HCEC 1CT (cell line): ENCODE results near the gene DEXI.
"Not testable (repeated sequence)": the region's sequence is repeated elsewhere in the genome, so short reads cannot be mapped to it uniquely, and the experiment has no call there.

ENCODE experiments used
- DNase-seq: peaks from one replicate; pipeline ENCODE4 v3.0.0-alpha.2; 2017

The DEXI gene

DNA sequence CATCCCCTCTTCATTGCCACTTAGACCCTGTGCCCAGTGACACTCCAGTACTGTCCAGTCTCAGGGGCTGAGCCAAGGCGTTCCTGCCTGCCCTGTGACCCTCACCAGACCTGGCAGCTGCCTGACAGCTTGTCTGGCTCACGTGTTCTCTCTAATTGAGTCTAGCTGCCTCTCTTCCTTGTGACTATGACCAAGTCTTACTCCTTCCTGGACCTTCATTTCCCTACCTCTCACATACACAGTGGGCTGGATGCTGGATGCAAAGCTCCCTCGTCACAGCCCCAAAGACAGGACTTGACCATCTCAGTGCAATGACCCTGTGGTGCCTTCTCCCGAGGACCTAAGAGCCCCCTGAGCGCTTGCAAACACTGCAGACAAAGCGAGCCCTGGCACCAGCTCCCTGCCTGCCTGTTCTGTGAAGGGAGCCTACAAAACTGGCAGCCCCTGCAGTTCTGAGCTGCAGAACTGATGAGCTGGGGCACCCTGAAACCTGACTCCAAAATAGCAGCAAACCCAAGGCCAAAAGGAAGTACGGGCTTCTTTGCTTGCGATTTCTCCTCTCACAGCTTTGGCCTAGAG lies 1.7 kb downstream of the DEXI start:
- DNase-seq: no peak

DNA sequence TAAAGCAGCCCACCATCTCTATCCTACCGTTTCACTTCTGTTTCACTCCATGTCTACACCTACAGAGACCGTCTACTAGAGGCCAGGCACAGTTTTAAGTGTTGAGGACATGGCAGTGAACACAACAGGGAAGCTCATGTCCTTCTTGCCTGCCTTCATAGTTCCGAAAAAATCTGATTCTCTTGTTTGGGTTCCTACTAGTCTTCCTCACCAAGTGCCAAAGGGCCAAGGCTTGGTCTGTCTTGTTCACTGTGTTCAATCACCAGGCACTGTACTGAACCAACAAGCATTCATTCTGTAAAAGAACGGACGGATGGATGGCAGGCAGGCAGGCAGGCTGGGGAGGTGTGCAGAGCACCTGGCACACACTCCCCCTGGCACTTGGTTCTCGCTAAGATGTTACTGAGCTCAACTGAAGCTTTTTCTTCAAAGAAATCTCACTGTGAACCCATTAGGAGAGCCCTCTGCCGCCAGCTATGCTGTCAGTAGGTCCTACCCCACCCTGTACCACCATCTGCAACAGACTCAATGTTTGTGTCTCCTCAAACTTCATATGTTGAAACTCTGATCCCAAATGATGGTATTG lies 2.5 kb downstream of the DEXI start:
- DNase-seq: no peak

DNA sequence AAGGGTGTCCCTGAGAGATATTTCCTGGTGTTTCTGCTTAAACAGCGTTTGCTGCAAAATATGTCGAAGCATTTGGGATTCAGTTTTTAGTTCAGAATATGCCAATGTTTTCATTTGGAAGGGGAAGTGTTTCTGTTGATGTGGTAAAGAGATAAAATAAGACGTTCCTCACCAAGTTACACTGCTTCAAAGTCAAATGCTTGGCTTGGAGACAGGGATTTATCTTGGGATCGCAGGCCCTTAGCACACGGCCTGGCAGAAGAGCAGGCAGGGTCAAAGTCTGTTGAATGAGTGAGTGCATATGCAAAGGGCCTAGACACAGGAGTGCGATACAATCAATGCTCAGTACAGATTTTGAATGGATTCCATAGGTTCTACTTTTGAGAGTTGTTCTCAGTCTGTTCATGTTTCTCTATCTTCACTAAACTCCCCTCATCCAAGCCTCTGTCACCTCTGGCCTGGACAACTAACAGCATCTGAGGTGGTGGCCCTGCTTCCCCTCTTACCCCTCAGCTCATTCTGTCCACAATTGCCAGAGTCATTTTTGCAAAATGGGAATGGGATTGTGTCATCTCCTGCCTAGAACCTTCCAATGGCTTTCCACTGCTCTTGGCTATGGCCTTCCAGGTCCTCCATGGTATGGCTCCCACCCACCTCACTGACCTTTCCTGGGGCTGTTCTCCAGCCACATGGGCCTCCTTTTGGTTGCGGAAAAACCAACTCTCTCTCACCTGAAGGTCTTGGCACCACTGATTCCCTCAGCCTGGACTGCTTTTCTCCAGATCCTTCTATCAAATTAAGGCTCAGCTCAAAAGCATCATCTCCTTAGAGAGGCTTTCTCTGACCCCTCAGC lies 3.2 kb downstream of the DEXI start:
- no peak for DNase-seq

DNA sequence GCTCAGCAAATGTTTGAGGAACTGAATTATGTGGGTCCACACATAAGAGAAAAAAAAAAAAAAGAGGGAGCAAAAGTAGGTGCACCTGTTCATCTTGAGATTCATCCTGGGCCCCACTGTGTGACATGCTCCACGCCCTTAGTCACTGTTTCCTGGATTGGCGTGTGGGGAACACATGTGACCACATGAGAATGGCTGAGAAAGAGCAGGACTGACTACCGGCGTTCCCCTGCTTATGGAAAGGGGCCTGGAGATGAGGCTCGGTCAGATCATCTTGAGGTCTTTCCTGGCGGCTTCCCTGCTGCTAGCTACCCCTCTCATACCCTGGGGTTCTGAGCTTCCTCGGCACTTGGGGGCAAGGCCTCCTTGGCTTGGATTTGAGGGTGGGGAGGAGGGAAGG lies 3.9 kb downstream of the DEXI start:
- no peak for DNase-seq

DNA sequence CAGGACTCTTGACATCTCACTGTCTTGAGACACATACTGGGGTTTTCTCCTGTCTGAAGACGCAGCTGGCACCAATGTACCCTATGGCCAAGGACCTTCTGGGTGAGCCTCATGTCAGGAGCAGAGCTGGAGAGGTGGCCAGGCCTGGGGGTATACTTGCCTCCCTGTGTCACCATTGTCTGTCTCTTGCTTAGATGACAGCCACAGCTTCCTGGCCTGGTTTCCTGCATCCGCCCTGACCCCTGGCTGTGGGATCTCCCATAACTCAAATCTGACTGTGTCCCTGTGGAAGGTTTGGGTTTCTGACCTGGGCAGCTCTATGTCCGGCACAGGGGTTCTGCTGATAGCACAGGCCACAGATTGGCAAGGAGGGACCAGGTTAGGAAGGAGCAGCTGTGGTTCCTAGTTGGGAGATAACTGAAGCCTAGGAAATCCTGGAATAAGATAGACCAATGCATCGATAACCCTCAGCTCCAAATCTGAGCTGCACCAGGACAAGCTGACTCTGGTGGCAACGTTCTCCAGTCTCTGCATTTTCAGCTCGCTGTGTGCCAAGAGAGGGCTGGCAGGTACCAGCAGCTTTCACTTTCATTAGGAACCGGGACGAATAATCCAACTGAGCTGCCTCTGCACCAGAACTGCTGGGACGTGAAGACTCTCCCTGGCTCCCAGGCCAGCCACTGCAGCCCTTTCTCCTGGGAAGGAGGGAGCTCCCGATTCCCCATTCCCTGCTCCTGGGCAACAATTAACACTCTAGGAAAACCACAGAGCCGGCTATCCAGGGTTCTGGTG lies 5.0 kb downstream of the DEXI start:
- no peak for DNase-seq

DNA sequence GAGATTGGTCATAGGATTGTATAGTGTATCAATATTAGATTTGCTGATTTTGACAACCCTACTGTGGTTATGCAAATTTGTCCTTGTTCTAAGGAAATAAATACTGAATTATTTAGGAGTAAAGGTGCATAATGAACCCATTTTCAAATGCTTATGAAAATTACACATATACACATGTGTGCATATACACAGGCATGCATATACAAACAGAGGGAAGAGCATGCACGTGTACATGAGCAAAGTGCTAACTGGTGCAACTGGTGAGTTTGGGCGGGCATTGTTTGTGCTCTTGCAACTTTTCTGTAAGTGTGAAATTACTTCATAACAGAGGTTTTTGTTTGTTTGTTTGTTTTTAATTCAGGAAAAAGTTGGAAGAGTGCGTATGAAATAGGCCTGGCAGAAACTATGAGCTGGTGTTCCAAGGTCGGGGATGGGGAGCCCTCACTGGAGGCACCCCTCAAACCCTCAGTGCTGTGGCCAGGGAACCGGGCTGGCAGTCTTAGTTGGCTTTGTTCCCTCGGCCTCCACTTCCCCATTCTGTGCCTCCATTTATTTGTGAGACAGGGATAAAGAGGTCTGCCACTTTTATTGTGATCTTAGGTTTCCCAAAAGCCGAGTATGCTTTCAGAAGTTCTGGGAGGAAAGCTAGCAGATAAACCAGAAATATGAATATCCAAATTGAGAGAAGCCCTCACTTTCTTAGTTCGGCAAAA lies 5.8 kb downstream of the DEXI start:
- DNase-seq: no peak

DNA sequence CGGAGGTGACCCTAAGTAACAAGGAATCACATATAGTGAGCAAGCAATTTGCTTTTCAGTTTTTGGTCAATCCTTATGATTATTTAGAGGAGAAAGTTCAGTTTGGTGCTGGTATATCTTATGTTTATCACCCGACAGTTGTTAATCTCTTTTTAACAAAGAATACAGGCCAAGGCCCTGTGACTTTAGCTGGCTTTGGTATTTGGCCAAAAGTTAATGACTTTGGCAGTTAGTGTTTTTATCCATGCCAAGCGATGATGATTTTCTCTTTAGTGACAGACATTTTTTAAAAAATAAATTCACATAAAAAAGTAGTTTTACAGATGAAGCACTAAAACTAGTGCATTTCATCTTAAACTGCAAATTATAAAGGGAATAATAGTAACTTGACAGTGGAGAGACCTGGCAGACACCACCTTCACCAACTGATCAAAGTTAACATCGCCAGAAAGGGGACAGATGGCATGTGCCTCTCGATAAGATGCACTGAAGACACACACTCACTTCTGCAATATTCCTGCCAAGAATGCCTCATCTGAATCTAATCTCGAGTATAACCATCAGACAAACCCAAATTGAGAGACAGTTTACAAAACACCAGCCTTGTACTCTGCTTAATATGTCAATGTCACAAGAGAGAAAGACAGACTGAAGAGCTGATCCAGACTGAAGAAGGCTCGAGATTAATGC lies 6.9 kb downstream of the DEXI start:
- DNase-seq: no peak

DNA sequence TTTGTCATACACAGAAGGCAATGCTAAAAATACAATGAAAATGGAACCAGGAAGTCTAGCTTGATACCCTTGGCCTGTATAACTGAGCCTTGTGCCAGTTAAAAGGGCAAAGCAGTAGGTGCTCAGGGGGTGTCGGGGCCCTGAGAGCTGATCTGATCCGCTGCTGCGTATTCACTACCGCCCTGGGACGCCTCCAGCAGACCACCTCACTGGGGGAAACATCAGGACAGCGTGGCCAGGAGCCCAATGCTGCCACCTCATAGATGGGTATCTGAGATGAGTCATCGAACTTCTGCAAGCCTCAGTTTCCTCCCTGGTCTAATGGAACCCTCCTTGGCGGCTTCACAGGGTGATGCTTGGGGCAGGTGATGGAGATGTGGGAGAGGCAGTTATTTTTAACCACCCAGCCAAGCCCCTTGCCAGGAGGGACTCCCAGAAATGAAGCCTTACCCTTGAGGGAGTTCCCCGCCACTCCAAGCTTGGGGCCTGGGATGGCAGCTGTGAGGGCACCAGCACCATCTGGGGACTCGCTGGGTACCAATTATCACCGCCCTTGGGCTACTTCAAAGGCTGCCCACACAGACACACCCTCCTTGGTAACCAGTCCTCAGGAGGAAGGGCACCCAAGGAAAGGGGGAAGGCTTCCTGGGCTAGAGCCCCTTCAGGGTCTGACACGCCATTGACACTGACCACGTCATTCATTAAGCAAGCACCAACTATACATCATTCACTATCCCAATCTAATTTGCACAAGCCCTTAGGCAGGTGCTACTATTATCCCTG lies 7.8 kb downstream of the DEXI start:
- DNase-seq: no peak

DNA sequence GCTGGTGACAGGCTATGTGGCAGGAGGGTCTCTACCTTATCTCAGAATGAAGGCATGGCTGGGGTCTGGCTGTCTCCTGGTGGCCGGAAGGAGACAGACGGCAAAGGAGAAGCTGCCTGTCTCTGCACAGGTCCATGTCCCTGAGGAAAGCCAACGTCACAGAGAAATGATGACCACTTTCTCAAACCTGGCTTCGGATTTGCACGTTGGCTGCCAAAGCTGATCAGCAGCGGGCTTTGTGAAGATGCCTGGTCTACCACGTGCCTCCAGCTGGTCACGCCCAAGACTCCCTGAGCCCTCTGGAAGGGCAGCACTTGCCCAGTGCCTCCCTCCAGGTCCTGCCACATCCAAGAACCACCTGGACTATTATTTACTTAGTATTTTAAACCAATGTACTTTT lies 8.4 kb downstream of the DEXI start:
- no peak for DNase-seq

DNA sequence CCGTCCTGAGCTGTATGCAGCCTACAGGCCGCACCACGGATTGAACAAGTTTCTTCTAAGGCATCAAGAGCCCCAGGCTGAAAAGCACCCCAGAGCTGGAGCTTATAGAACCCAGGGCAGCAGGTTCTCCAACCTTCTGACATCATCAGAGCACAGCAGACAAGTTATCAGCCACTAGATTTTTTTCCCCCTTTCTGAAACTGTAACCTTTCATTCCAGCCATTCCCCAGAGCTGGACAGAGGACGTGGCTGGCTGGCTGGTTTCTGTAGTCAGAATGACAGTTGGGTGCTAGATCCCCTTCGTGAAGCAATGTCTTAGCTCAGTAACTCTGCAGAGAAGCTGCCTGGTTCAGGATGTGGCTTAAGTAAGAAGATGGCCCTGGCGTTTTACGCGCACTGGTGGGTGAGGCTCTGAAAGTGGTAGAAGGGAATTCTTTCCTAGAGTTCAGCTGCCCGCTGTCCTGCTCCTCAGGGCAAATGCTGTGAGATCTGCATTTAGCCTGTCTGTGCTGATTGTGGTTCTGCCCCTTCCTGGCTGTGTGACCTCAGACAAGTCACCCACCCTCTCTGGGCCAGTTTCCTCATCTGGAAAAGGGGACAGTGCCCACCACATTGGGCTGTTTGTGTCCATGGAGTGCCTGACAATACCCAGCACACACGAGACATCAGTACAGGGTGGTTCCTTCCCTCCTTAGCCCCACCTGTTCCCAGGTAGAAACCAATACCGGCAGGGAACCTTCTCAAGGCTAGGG lies 9.1 kb downstream of the DEXI start:
- no peak for DNase-seq

DNA sequence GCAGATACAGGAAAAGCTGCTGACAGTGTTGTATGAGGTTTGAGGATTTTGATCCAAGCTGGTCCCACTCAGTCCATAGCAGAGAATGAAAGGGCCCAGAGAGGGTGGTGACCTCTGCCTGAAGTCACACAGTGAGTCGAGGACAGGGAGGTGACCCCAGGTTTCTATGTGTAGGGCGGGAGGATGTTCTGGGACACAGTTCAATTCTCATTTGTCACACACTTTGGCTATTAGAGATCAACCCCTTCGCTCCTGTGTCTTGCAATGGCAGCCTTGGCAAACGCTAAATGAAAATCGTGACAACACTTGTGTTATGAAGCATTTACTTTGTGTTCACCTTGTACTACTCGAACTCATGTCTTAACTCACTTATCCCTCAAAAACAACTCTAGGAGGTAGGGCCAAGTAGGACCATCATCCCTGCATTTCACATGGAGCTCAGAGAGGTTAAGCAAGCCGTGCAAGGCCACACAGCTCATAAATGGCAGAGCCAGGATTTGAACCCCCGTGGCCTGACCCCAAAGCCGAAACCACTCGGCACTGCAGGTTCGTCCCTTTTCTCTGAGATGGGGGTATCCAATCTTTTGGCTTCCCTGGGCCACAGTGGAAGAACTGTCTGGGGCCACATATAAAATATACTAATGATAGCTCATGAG lies 10.2 kb downstream of the DEXI start:
- DNase-seq: no peak

DNA sequence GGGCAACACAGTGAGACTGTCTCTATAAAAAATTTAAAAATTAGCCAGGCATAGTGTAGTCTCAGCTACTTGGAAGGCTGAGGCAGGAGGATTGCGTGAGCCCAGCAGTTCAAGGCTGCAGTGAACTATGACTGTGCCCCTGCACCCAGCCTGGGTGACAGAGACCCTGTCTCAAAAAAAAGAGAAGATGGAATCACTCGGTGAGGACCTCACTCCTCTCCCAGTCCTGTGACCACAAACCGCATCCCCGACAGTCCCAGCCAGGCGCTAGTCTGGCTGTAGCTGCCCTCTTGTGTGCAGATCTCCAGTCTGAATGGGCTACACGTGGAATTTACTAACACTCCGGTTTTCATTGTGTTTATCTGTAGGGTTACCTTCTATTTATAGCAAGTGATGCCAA lies 11.1 kb downstream of the DEXI start:
- no peak for DNase-seq

DNA sequence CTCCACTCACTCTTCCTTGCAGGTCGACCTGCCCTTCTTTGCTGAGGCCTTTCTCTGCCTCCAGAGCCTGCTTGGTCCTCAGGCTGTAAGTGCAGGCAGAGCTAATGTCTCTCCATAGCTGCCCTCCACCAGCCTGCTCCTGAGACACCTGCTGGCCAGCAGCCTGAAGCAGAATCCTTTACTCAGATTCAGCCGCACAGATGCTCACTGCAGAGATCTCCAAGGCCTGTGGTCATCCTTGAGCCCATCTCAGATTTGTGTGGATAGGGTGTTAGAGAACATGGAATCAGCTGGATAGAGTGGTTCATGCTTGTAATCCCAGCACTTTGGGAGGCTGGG lies 11.5 kb downstream of the DEXI start:
- no peak for DNase-seq

DNA sequence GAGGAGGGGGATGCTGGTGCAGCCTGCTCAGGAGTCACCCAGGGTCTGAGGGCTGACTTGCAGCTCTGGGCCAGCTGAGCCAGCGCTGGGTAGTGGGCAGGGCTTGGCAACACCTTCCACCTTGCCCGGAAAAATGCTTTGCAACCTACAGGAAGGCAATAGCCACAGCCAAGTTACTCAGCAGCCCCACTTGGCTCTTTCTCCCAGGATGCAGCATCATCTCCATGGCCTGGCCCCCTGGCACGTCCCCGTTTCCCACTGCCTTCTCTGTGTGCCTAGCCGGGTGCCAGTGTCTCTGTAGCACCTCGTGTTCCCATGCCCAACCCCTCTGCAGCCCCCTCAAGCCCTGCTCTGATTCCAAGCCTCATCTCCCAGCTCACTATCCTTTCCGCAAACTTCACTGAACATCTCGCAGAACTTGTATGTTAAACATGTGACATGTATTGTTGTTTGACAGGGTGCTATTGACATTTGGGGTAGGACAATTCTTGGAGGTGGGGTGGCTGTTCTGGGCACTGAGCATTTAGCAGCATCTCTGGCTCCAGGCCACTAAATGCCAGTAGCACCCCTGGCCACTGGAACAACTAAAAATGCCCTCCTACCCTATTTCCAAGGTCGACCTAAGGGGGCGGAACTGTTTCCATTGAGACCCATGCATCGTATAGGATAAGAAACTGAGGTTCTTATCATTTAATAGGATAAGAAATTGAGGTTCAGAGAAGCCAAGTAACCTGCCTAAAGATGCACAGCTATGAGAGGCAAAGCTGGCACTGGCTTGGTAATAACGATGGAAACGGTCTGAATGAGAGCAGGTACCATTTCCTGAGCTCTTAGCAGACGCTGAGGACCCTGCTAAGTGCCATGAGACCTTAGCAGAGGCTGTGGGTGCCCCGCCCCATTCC lies 12.2 kb downstream of the DEXI start:
- DNase-seq: no peak

DNA sequence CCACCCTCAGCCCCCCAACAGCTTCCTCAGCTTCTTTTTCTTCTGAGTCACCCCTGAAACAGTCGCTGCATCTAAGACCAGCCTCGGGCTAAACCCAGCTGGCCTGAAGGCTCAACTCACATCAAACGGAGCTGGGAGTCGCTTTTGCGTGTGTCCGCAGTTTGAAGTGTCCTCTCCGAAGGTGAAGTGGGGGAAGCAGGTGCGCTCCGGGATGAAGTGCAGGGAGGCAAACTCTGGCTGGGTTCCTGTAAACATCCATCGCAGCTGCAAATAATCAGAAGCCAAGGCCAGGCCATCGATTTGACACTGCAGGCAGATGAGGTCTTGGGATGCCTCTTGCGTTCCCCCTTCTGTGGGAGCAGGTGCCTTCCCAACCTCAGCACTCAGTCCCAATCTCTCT lies 13.2 kb downstream of the DEXI start:
- DNase-seq: not testable (repeated sequence)

DNA sequence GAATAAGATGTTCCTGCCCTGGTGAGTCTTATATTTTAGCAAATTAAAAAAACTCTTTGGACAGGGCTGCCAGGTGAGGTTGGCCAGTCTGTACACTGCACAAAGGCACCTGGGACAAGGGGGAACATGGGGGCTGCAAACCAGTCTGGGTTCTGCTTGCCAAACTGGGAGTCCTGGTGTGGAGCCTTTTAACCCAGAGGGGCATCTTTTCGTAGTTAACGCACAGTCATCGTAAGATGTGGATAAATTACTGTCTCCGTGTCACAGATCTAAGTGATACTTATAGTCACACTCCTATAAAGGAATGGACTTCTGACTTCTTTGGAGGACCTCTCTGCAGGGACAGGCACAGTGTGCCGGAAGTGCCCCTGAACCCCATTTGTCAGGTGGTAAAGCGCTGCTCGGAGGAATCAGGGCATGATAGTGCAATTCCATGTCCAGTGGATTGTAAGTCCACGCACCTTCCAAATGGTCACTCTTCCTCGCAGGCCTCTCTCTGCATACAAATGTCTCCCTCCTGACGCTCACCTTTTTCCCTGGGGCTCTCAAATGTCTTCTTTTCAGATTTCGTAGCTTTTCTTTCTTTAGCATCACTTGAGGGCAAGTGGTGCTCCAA lies 14.7 kb downstream of the DEXI start:
- DNase-seq: no peak

DNA sequence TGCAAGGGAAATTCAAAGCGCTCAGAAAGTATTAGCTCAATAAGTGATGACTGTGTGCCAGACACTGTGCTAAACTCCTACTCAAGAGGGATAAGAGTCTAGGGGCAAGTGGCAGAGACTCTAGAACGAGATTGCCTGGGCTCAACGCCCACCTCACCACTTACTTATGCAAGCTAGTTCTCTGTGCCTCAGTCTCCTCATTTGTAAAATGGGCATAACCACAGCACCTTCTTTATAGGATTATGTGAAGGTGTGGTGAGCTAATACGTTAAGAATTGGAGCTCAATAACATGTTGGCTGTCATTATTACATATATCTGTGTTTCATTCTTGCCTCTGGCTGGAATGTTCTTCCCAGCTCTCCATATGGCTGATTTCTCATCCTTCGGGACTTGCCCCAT lies 15.4 kb downstream of the DEXI start:
- DNase-seq: no peak

DNA sequence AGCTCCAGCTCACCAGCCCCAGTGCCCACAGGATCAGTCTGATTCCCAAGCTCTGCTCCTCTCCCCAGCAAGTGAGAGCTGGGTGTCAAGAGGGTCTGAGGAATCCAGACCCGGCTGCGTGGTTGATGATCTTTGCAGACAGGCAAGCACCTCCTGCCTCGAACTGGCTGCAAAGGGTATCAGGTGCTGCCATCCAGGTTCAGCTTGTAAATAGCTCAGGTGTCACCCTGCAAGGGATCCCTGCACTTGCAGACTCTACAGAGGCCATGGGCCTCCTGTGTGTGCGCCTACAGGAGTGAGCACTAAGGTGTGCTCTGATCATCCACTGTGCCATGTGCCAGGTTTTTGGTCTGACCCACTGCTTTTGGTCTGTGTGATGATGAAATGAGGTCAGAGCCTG lies 16.2 kb downstream of the DEXI start:
- no peak for DNase-seq

DNA sequence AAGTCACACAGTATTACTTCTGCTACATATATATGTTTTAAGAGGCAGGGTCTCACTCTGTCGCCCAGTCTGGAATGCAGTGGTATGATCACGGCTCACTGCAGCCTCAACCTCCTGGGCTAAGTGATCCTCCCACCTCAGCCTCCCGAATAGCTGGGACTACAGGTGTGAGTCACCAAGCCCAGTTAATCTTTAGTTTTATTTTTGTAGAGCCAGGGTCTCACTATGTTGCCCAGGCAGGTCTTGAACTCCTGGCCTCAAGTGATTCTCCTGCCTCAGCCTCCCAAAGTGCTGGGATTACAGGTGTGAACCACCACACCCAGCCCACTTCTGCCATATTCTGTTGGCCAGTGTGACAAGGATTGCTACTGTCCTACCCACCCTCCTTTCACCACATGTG lies 17.0 kb downstream of the DEXI start:
- not testable (repeated sequence) for DNase-seq
